GM12878 (cell line): Measurements from ENCODE around the gene ZNF385A. TPM values are rescaled to one million over a fixed set of nuclear protein-coding genes. Genes with fewer than 3 reads are reported as not detected.

Experiments used
- ATAC-seq: fragments of 200-7000 bp; cut with Tn5 transposase; 3 replicates; pipeline ENCODE4 v1.9.1; 2020; ENCODE audit warnings: mild to moderate bottlenecking, moderate library complexity
- BruUV-seq: library from RNA; stranded (reverse); fragments of 400-500 nt; replicated peaks from 2 replicates; lab custom pipeline; 2021; lab: Mats Ljungman, UMichigan
- CTCF ChIA-PET: fragments of 300-600 bp; sonication (Branson Sonifier 250); formaldehyde crosslinking; extraction: SDS; loops from one replicate; lab custom pipeline; 2021; ENCODE audit warnings: inconsistent platforms; lab: Yijun Ruan, JAX
- POLR2A ChIA-PET: fragments of 350-600 bp; formaldehyde crosslinking; extraction: SDS; loops from one replicate; lab custom pipeline; 2021; ENCODE audit warnings: inconsistent platforms; lab: Charles Lee
- RAD21 ChIA-PET: fragments of 300-600 bp; sonication (Branson Sonifier 250); formaldehyde crosslinking; loops from one replicate; lab custom pipeline; 2023; ENCODE audit warnings: antibody characterized with exemption; ENCODE audit not compliant: unreplicated experiment; lab: Charles Lee
- SMC1A ChIA-PET: fragments of 300-600 bp; sonication (Branson Sonifier 250); formaldehyde crosslinking; loops from one replicate; lab custom pipeline; 2023; ENCODE audit not compliant: unreplicated experiment, uncharacterized antibody; lab: Charles Lee
- DNase-seq: peaks from one replicate; pipeline ENCODE4 v3.0.0-alpha.2; 2011; ENCODE audit warnings: low read depth, low spot score
- FAIRE-seq: peaks from 3 replicates; lab custom pipeline; 2011; peaks lifted over from hg19 to GRCh38; lab: Jason Lieb, UNC
- H2AFZ ChIP-seq: 2 replicates; pipeline ENCODE4 v1.6.0; 2011; ENCODE audit warnings: low read depth, low read length, control low read depth; ENCODE audit not compliant: control insufficient read depth
- H3K27ac ChIP-seq: 2 replicates; pipeline ENCODE4 v1.5.1; 2011; ENCODE audit warnings: control low read depth; ENCODE audit not compliant: control insufficient read depth, insufficient read depth
- H3K27me3 ChIP-seq, 2 experiments: replicated peaks in 1 of 2; 2 replicates each; pipeline versions ENCODE4 v1.6.0 to v1.6.1; 2011; ENCODE audit warnings: low read length in 1 of 2; ENCODE audit not compliant: control insufficient read depth in 2 of 2, insufficient read depth in 2 of 2
- H3K36me3 ChIP-seq, 2 experiments: 2 replicates each; pipeline ENCODE4 v1.5.1; 2011; ENCODE audit warnings: low read length in 1 of 2; ENCODE audit not compliant: control insufficient read depth in 2 of 2, insufficient read depth in 2 of 2
- H3K4me1 ChIP-seq: 2 replicates; pipeline ENCODE4 v1.6.1; 2011; ENCODE audit warnings: mild to moderate bottlenecking, low read length, moderate library complexity, mixed read lengths; ENCODE audit not compliant: control insufficient read depth, insufficient read depth
- H3K4me2 ChIP-seq: 2 replicates; pipeline ENCODE4 v1.6.0; 2011; ENCODE audit warnings: control low read depth; ENCODE audit not compliant: control insufficient read depth, insufficient read depth
- H3K4me3 ChIP-seq: fragments of 200-600 bp; sonication (generic); 2 replicates; pipeline ENCODE4 v1.5.1; 2016
- H3K79me2 ChIP-seq: 2 replicates; pipeline ENCODE4 v1.6.0; 2011; ENCODE audit warnings: low read length; ENCODE audit not compliant: control insufficient read depth, insufficient read depth
- H3K9ac ChIP-seq: 2 replicates; pipeline ENCODE4 v1.8.0; 2011; ENCODE audit warnings: low read length, control low read depth, mixed read lengths; ENCODE audit not compliant: control insufficient read depth, insufficient read depth
- H3K9me3 ChIP-seq: replicated peaks from 3 replicates; pipeline ENCODE4 v1.5.1; 2011; ENCODE audit warnings: mild to moderate bottlenecking, low read length; ENCODE audit not compliant: control insufficient read depth, insufficient read depth
- H4K20me1 ChIP-seq: 2 replicates; pipeline ENCODE4 v1.6.0; 2011; ENCODE audit not compliant: control insufficient read depth, insufficient read depth
- CBX5 ChIP-seq: sonication (generic); IDR thresholded peaks from 2 replicates; pipeline ENCODE4 v1.6.1; 2016; ENCODE audit warnings: low read depth, moderate library complexity, mild to moderate bottlenecking, inconsistent platforms
- CEBPZ ChIP-seq: fragments of 150-350 bp; IDR thresholded peaks from 2 replicates; pipeline ENCODE4 v1.6.1; 2016; ENCODE audit warnings: low read depth, low read length
- CHD2 ChIP-seq: IDR thresholded peaks from 2 replicates; pipeline ENCODE4 v1.6.1; 2011; ENCODE audit warnings: low read depth, low read length, improper control_type of control experiment, borderline replicate concordance
- EGR1 ChIP-seq, 2 experiments: IDR thresholded peaks; 1 replicate in 1 of 2; 2 replicates in 1 of 2; pipeline ENCODE4 v1.6.1; 2011 to 2012; ENCODE audit warnings: low read depth in 2 of 2, low read length in 2 of 2, borderline replicate concordance in 1 of 2, mild to moderate bottlenecking in 1 of 2, moderate library complexity in 1 of 2
- ESRRA ChIP-seq: IDR thresholded peaks from 2 replicates; pipeline ENCODE4 v1.6.1; 2012; ENCODE audit warnings: mild to moderate bottlenecking, low read length, improper control_type of control experiment
- ETV6 ChIP-seq, 2 experiments: fragments of 450-650 bp in 1 of 2; IDR thresholded peaks in 1 of 2; conservative IDR thresholded peaks in 1 of 2; 2 replicates each; pipeline ENCODE4 v1.6.1; 2014; ENCODE audit warnings: antibody characterized with exemption in 1 of 2, borderline replicate concordance in 1 of 2, low read depth in 1 of 2, mild to moderate bottlenecking in 1 of 2, moderate library complexity in 1 of 2
- IKZF1 ChIP-seq: fragments of 450-650 bp; conservative IDR thresholded peaks from 2 replicates; pipeline ENCODE4 v1.6.1; 2017; ENCODE audit warnings: antibody characterized with exemption, mild to moderate bottlenecking
- MTA2 ChIP-seq: fragments of 450-650 bp; IDR thresholded peaks from 2 replicates; pipeline ENCODE4 v1.6.1; 2016; ENCODE audit warnings: low read depth, mild to moderate bottlenecking, moderate library complexity
- MTA3 ChIP-seq: IDR thresholded peaks from 2 replicates; pipeline ENCODE4 v1.6.1; 2012; ENCODE audit warnings: low read length, inconsistent platforms, borderline replicate concordance
- NFYA ChIP-seq: IDR thresholded peaks from 2 replicates; pipeline ENCODE4 v1.6.1; 2011; ENCODE audit warnings: low read depth, mild to moderate bottlenecking, low read length, improper control_type of control experiment, borderline replicate concordance
- NFYB ChIP-seq: IDR thresholded peaks from 2 replicates; pipeline ENCODE4 v1.6.1; 2011; ENCODE audit warnings: low read depth, mild to moderate bottlenecking, low read length, improper control_type of control experiment, moderate library complexity; ENCODE audit not compliant: insufficient read depth
- PAX5 ChIP-seq: IDR thresholded peaks from 2 replicates; pipeline ENCODE4 v1.6.1; 2011; ENCODE audit warnings: low read depth, low read length, borderline replicate concordance
- PKNOX1 ChIP-seq: fragments of 450-650 bp; IDR thresholded peaks from 2 replicates; pipeline ENCODE4 v1.6.1; 2016; ENCODE audit warnings: mild to moderate bottlenecking
- RAD21 ChIP-seq: IDR thresholded peaks from 2 replicates; pipeline ENCODE4 v1.6.1; 2011; ENCODE audit warnings: mild to moderate bottlenecking, low read depth, low read length, moderate library complexity; ENCODE audit not compliant: insufficient read depth
- RELB ChIP-seq: fragments of 450-650 bp; IDR thresholded peaks from 2 replicates; pipeline ENCODE4 v1.6.1; 2017; ENCODE audit warnings: low read depth, mild to moderate bottlenecking, moderate library complexity
- SPI1 ChIP-seq: IDR thresholded peaks from 2 replicates; pipeline ENCODE4 v1.6.1; 2011; ENCODE audit warnings: low read depth, mild to moderate bottlenecking, low read length, moderate library complexity, borderline replicate concordance; ENCODE audit not compliant: insufficient read depth
- ZNF217 ChIP-seq: fragments of 450-650 bp; IDR thresholded peaks from 2 replicates; pipeline ENCODE4 v1.6.1; 2017; ENCODE audit warnings: antibody characterized with exemption, mild to moderate bottlenecking
- ZZZ3 ChIP-seq: IDR thresholded peaks from 2 replicates; pipeline ENCODE4 v1.6.1; 2011; ENCODE audit warnings: low read depth; ENCODE audit not compliant: control insufficient read depth, insufficient read length
- WGBS: methylation state at CpG from one replicate; pipeline ENCODE4 v1.1.6; 2016; ENCODE audit warnings: low lambda C conversion rate; ENCODE audit not compliant: insufficient replicate concordance, insufficient coverage; ENCODE audit errors: missing lambda C conversion rate; 5-methylcytosine and 5-hydroxymethylcytosine counted together
- in situ Hi-C: fragments of 300-500 bp; cut with MboI; formaldehyde crosslinking; loops from 9 replicates; pipeline ENCODE4 v1.14.3; 2018; ENCODE audit warnings: mixed read lengths
- intact Hi-C: fragments of 100-400 bp; cut with micrococcal nuclease; formaldehyde crosslinking; loops from one replicate; pipeline ENCODE4 v1.14.2; 2022; ENCODE audit not compliant: unreplicated experiment
- polyA plus RNA-seq, 11 experiments: library from polyadenylated mRNA; depleted of rRNA in 4 of 11; unstranded in 6 of 11; stranded (reverse) in 5 of 11; fragments of >200 nt; fragmentation: Nextera tagmentation in 4 of 11; fragmentation: Illumina TruSeq in 1 of 11; extraction: Ambion mirVana in 4 of 11; extraction: Trizol in 1 of 11; gene quantifications; 1 replicate in 1 of 11; 2 replicates in 10 of 11; pipeline versions ENCODE4 v1.2.1 to v1.2.3, GENCODE V29; 2011 to 2016; ENCODE audit warnings: inconsistent platforms in 2 of 11, missing spikeins in 2 of 11, low read depth in 1 of 11
- total RNA-seq, 4 experiments: library from RNA; depleted of rRNA in 3 of 4; stranded (reverse); fragments of >200 nt in 3 of 4; fragmentation: Illumina TruSeq in 1 of 4; extraction: Trizol in 1 of 4; gene quantifications; 2 replicates each; pipeline versions ENCODE4 v1.2.1 to v1.2.3, GENCODE V29; 2013 to 2021

ZNF385A gene
- total and polyA plus RNA-seq, 10 of the 15 experiments (the other 5 are each of a cell fraction or from before 2014, with no cell fraction given) = 0.26 to 26.1 (median 4.9) TPM

GRCh38 chr12:54364413-54364812, 20.1 kb downstream of the ZNF385A start, which contains the start of gene GPR84:
Gene GPR84, minus strand, starts transcription at chr12:54364486. Its CDS starts 635 bp downstream, at chr12:54363851.
- WGBS = 2% methylated on average over 4 of the region's 4 CpGs
- H3K4me1 ChIP-seq = peaks cover 30% of the 10 kb centered on the region
- peak; percentile 67 for DNase-seq
- no peaks in the 10 kb centered on the region for H3K9me3 ChIP-seq
- ChIA-PET POLR2A (no interaction called here), CTCF (no interaction called here), RAD21 (no interaction called here), SMC1A (no interaction called here)
- H3K27ac ChIP-seq = peak within 1 kb of the TSS; percentile 52
- in situ Hi-C loops (loop anchor here (5.0 to 10.0 kb wide), 3 partner anchors 67 to 340 kb away; partner anchors contain the start of gene HOXC6), intact Hi-C loops (no loop called here)
- H3K79me2 ChIP-seq = no peaks in the 10 kb centered on the region
- H2AFZ ChIP-seq = peak within 1 kb of the TSS; percentile 64
- peak; percentile 95 for FAIRE-seq
- H3K27me3 ChIP-seq = no peaks in the 10 kb centered on the region
- H3K4me3 ChIP-seq = peak within 1 kb of the TSS; percentile 47; the same call in 1 of the 2 replicates
- peak within 1 kb of the TSS; percentile 19; the same call in 1 of the 2 replicates for H3K9ac ChIP-seq
- H3K36me3 ChIP-seq = no peaks in the 10 kb centered on the region
- no TSS peak for BruUV-seq
- ATAC-seq = peak; percentile 75
- H3K4me2 ChIP-seq = peak within 1 kb of the TSS; percentile 74
- H4K20me1 ChIP-seq = no peaks in the 10 kb centered on the region
- TF ChIP-seq RELB (0 out of 2 replicates have a peak, but pooled peaks have one; percentile 27), SPI1 (peak; percentile 9; the same call in 1 of the 2 replicates), MTA3 (0 out of 2 replicates have a peak, but pooled peaks have one; percentile 39), CHD2 (no peak), PAX5 (no peak), ZZZ3 (no peak), ETV6 (conservative IDR thresholded peaks at IDR 0.05 in 1 of 2, IDR thresholded peaks at IDR 0.05 in 1 of 2; ENCODE audit: borderline replicate concordance in 1 of 2, low read depth in 1 of 2) (peak in 1 of 2 experiments; percentile 68; a peak in 1 of 4 replicates), MTA2 (no peak), NFYA (no peak), EGR1 (IDR thresholded peaks at IDR 0.05; ENCODE audit: borderline replicate concordance in 1 of 2, low read depth in 2 of 2, low read length in 2 of 2) (0 out of 3 replicates have a peak, but pooled peaks of 1 of the 2 experiments have one; percentile 15), PKNOX1 (no peak), CBX5 (0 out of 2 replicates have a peak, but pooled peaks have one; percentile 38), ZNF217 (no peak), NFYB (0 out of 2 replicates have a peak, but pooled peaks have one; percentile 24), ESRRA (no peak), RAD21 (no peak), CEBPZ (no peak), IKZF1 (peak; percentile 45; the same call in 1 of the 2 replicates)
